NCI-H146 treated with DMSO at 0.1 percent for 48 hours (cell line): ENCODE measurements around the gene INPP5E.

Experiments used
- DNase-seq: peaks from one replicate; lab custom pipeline; 2025; ENCODE audit not compliant: unreplicated experiment; lab: John Stamatoyannopoulos, UW

INPP5E gene

GRCh38 chr9:136474021-136474640 is 34.5 kb upstream of the INPP5E start:
- no peak for DNase-seq

- no peak for DNase-seq
These were observed 33.7 kb upstream of the INPP5E start for GRCh38 chr9:136473354-136473721.

DNA sequence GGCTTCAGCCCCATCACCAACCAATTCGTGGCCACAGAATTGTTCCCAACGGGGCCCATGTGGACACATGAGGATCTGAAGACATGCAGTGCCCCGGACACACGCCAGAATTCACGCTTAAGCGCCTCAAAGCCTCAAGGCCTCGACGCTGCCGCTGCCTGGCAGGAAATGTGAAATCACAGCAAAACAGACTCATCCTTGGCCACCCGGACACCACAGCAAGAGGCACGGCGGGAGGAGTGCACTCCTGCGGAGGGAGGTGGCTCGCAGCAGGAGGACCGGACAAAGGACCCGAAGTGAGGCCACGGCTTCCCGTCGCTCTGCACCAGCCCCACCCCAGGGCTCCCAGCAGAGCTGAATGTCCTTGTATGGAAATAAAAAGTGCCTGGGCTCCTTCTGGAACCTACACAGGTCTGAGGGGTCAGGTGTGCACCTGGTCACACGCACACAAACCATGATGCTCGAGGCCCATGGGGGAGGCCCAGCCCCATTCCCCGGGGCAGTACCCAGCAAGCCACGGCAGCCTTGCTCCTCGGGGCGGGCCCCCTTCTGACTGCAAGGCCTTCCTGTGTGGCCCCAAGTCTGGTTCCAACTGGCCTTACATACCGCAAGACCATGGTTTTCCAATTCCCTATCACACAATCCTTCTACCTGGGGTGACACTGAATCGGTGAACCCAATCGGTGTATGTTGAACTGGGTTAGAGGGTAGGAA is 33.2 kb upstream of the INPP5E start:
- DNase-seq, result no peak

- DNase-seq, result no peak
These were observed 32.3 kb upstream of the INPP5E start for GRCh38 chr9:136471802-136472487.

DNA sequence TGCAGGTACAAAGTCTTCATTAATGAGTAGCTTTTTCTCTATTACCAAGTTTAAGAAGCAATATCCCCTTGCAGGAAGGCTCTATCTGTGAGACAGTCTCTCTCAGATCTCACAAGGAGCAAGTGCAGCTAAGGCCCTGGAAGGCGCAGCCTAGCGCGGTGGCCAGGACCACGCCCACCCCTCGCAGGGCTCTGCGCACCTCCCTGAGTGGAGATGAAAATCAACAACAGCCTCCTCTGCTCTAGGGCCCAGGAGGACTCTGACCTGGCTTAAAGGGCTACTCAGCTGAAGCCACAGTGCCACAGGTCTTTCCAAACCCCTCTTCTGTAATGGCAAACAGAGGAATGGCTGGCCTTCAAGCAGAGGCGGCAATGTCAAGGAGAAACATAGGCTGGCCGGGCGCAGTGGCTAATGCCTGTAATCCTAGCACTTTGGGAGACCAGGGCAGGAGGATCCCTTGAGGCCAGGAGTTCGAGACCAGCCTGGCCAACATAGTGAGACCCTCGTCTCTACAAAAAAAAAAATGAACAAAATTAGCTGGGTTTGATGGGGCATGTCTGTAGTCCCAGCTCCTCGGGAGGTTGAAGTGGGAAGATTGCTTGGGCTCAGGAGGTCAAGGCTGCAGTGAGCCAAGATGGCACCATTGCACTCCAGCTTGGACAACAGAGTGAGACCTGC is 31.3 kb upstream of the INPP5E start:
- DNase-seq, result no peak

GRCh38 chr9:136470356-136470755 is 30.7 kb upstream of the INPP5E start:
- DNase-seq, result no peak

GRCh38 chr9:136467766-136468165 is 28.1 kb upstream of the INPP5E start:
- no peak for DNase-seq

- DNase-seq, result no peak
These were observed 26.5 kb upstream of the INPP5E start for GRCh38 chr9:136466155-136466541.

DNA sequence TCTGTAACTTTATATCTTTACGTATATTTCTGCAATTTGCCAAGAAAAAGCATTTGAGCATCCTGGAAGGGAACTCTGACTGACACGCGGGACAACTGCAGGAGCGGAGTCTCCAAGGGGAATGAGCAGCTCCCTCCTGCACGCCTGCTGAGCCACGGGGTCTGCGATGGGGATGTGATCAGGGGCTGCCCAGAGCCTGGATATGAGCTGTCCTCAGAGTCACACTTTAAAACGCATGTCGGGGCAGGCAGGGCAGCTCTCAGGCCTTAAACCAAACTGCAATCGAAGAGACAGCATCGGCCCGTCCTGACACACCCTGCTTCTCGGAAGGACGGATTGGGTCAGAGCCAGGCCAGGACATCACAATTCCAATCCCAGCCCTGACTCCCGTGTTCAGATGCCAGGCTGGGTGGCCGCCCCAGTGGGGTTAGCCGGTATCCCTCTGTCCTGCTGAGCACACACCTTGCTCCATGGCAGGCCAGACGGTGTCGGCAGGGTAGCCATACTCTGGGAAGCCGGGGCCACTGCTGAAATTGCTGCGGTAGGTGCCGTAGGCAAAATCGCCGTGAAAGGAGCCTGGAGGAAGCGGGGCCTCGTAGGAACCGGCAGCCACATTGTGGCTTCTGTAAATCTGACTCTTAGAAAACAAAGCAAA is 26.0 kb upstream of the INPP5E start:
- DNase-seq, result no peak

GRCh38 chr9:136464241-136464640 is 24.6 kb upstream of the INPP5E start:
- DNase-seq, result no peak

DNA sequence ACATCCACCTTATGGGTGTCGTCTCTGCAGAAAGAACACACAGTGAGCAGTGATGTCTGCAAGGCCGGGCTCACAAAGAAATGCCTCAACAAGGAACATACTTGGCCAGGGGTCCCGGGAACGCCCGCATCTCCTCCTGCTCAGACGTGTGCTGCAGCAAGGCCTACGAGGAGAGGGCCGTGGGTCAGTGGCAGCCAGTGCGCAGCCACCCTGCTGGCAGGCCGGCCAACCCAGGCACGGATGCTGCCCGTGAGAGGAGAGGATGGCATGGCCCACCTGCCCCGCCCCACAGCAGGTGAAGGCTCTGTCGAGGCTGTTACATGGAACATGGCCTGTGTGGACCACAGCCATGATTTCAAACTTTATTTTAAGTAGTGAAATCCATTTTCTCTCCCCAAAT is 23.9 kb upstream of the INPP5E start:
- no peak for DNase-seq

GRCh38 chr9:136462664-136463063 is 23.0 kb upstream of the INPP5E start:
- no peak for DNase-seq

DNA sequence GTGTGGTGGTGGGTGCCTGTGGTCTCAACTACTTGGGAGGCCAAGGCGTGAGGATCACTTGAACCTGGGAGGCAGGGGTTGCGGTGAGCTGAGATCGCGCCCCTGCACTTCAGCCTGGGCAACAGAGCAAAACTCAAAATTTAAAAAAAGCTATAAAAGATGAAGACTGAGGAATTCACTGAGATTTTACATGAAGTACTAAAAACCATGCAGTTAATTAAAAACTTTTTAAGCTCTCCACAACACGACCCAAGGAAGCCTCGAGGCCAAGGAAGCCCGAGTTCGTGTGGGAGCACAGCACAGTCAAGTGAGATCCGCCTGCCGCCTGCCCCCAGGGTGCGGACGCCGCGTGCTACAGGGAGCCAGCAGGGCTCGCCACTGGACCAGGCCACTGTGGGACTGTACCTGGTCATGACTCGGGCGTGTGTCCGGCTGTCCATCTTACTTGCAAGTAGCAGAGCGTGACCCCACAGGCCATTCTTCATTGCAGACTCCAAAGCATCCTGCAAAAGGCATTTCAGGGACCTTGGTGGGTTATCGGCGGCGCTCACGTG is 21.2 kb upstream of the INPP5E start:
- no peak for DNase-seq

GRCh38 chr9:136459425-136459824 is 19.8 kb upstream of the INPP5E start:
- no peak for DNase-seq

DNA sequence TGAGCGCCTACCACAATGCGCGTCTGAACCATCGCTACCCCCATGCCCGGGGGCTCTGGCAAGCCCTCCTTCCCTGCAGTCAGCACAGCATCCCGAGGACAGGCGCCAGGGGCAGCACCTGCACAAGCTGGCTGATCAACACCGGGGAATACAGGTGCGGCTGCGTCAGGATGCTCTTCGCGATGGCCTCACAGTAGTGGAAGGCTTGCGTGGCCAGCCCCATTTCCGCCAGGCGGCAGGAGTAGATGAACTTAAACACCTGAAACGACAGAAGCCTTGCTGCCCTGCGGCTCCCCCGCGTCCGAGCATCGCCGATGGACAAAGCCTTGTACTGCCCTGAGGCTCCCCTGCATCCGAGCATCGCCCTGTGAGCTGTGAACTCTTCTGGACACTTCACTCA is 17.7 kb upstream of the INPP5E start:
- no peak for DNase-seq

DNA sequence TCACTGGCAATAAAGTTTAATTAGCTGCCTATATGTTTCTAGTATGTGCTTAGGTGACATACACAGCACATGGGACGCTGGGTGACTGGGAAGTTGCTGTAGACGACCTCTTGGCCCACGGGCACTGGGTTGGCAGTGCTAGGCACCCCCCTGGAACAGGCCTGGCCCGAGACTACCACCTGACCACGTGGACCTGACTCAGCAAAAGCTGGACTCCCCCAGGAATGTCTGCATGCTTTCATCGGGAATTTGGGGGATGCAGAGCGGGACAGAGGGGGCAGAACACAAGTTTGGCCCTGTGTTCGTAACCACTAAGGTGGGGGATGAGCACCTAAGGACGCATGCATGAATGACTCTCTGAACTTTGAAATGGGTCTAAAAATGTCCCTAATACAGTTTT is 16.6 kb upstream of the INPP5E start:
- DNase-seq, result no peak

GRCh38 chr9:136455043-136456002 is 15.7 kb upstream of the INPP5E start:
- no peak for DNase-seq

GRCh38 chr9:136454026-136454796 is 14.6 kb upstream of the INPP5E start:
- DNase-seq, result no peak

DNA sequence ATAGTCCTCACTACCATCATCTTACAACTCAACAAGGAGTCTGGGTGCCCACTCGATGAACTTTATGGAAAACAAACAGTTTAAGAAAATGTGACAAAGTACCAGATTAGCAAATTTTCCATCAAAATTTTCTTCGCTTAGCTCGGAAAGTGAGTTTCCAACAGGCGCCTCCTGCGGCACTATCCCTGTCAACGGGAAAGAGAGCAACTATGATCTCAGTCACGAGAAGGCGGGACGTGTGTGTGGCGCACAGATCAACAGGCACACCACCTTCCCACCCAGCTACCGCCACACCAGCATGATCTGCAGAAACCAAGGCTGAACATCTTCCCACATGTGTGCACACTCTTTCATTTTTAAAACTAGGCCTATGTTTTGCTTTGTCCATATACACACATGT is 13.7 kb upstream of the INPP5E start:
- DNase-seq, result no peak
